ENCODE measurements around the gene COL19A1.

DNA sequence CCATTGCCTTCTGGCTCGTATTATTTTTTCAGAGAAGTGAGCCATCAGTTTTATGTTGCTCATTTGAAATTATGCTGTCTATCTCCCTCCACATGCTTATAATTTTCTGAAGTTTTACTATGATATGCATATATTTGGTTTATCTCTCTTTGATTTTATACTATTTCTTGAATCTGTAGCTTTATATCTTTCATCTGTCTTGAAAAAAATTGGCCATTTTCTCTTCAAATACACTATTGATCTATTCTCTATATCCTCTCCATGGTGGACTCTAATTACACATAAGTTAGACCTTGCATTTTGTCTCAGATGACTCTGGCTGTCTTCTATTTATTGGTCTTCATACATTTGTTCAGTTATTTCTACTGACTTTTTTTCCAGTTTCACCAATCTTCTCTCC is 13.7 kb upstream of the COL19A1 start:
- TF ChIP-seq, protein P1, sequence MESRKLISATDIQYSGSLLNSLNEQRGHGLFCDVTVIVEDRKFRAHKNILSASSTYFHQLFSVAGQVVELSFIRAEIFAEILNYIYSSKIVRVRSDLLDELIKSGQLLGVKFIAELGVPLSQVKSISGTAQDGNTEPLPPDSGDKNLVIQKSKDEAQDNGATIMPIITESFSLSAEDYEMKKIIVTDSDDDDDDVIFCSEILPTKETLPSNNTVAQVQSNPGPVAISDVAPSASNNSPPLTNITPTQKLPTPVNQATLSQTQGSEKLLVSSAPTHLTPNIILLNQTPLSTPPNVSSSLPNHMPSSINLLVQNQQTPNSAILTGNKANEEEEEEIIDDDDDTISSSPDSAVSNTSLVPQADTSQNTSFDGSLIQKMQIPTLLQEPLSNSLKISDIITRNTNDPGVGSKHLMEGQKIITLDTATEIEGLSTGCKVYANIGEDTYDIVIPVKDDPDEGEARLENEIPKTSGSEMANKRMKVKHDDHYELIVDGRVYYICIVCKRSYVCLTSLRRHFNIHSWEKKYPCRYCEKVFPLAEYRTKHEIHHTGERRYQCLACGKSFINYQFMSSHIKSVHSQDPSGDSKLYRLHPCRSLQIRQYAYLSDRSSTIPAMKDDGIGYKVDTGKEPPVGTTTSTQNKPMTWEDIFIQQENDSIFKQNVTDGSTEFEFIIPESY (IDR thresholded peaks at IDR 0.05; ENCODE audit: borderline replicate concordance, low read depth): no peak
- no peak for TF ChIP-seq JUND (IDR thresholded peaks at IDR 0.05)
- TF ChIP-seq CTCF (IDR thresholded peaks at IDR 0.05): no peak
- no peak for TF ChIP-seq PBX3 (IDR thresholded peaks at IDR 0.05)
- no peak for TF ChIP-seq SMC3 (IDR thresholded peaks at IDR 0.05; ENCODE audit: low read depth, low read length)
- TF ChIP-seq, protein P2, sequence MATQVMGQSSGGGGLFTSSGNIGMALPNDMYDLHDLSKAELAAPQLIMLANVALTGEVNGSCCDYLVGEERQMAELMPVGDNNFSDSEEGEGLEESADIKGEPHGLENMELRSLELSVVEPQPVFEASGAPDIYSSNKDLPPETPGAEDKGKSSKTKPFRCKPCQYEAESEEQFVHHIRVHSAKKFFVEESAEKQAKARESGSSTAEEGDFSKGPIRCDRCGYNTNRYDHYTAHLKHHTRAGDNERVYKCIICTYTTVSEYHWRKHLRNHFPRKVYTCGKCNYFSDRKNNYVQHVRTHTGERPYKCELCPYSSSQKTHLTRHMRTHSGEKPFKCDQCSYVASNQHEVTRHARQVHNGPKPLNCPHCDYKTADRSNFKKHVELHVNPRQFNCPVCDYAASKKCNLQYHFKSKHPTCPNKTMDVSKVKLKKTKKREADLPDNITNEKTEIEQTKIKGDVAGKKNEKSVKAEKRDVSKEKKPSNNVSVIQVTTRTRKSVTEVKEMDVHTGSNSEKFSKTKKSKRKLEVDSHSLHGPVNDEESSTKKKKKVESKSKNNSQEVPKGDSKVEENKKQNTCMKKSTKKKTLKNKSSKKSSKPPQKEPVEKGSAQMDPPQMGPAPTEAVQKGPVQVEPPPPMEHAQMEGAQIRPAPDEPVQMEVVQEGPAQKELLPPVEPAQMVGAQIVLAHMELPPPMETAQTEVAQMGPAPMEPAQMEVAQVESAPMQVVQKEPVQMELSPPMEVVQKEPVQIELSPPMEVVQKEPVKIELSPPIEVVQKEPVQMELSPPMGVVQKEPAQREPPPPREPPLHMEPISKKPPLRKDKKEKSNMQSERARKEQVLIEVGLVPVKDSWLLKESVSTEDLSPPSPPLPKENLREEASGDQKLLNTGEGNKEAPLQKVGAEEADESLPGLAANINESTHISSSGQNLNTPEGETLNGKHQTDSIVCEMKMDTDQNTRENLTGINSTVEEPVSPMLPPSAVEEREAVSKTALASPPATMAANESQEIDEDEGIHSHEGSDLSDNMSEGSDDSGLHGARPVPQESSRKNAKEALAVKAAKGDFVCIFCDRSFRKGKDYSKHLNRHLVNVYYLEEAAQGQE (IDR thresholded peaks at IDR 0.05; ENCODE audit: low read depth, low read length): no peak
- no peak for TF ChIP-seq GATA2 (CRISPR knock-in tag; IDR thresholded peaks at IDR 0.05)
- no peak for TF ChIP-seq NRF1 (IDR thresholded peaks at IDR 0.05; ENCODE audit: low read depth, low read length)
- TF ChIP-seq, protein P3, sequence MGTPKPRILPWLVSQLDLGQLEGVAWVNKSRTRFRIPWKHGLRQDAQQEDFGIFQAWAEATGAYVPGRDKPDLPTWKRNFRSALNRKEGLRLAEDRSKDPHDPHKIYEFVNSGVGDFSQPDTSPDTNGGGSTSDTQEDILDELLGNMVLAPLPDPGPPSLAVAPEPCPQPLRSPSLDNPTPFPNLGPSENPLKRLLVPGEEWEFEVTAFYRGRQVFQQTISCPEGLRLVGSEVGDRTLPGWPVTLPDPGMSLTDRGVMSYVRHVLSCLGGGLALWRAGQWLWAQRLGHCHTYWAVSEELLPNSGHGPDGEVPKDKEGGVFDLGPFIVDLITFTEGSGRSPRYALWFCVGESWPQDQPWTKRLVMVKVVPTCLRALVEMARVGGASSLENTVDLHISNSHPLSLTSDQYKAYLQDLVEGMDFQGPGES (IDR thresholded peaks at IDR 0.05; ENCODE audit: low read depth, low read length): no peak
- TF ChIP-seq CHD2 (IDR thresholded peaks at IDR 0.05; ENCODE audit: low read length, partially characterized antibody): no peak
- TF ChIP-seq RCOR1 (IDR thresholded peaks at IDR 0.05; ENCODE audit: low read length): no peak

All from SK-N-SH (cell line).